Neural progenitor cell (in vitro differentiated cells): ENCODE measurements around the gene EVA1A.

ENCODE experiments used
- CTCF ChIP-seq: fragments of 200-600 bp; sonication (generic); IDR thresholded peaks from 2 replicates; pipeline ENCODE4 v1.5.1; 2017; ENCODE audit warnings: antibody characterized with exemption, mild to moderate bottlenecking
- EZH2 ChIP-seq: fragments of 200-600 bp; sonication (generic); IDR thresholded peaks from 2 replicates; pipeline ENCODE4 v1.6.1; 2017; ENCODE audit warnings: antibody characterized with exemption, mild to moderate bottlenecking, moderate library complexity

- no peak for TF ChIP-seq CTCF
- no peak for TF ChIP-seq EZH2
Observed at GRCh38 chr2:75609334-75609689, 48.6 kb upstream of the EVA1A start.
